Brain microvascular endothelial cell (primary cell): ENCODE data around the gene FBXO28.

Experiments
- DNase-seq: peaks from one replicate; pipeline ENCODE4 v3.0.0-alpha.2; 2020
- H3K27ac ChIP-seq: fragments of 250-450 bp; sonication (Bioruptor Pico); 2 replicates; pipeline ENCODE4 v1.5.1; 2020; ENCODE audit warnings: mild to moderate bottlenecking, moderate library complexity
- H3K27me3 ChIP-seq: fragments of 250-450 bp; sonication (Bioruptor Pico); replicated peaks from 2 replicates; pipeline ENCODE4 v1.5.1; 2020; ENCODE audit warnings: mild to moderate bottlenecking
- H3K36me3 ChIP-seq: fragments of 250-450 bp; sonication (Bioruptor Pico); replicated peaks from 2 replicates; pipeline ENCODE4 v1.5.1; 2020; ENCODE audit warnings: mild to moderate bottlenecking
- H3K4me3 ChIP-seq: 2 replicates; pipeline ENCODE4 v1.5.1; 2011; ENCODE audit warnings: low read depth, mild to moderate bottlenecking, control low read depth, low read length, moderate library complexity
- CTCF ChIP-seq: IDR thresholded peaks from 2 replicates; pipeline ENCODE4 v1.5.1; 2011; ENCODE audit warnings: low read depth, mild to moderate bottlenecking, moderate library complexity, low read length, control low read depth, inconsistent platforms; ENCODE audit errors: missing control alignments
- in situ Hi-C: cut with HindIII; loops from 2 replicates; pipeline ENCODE4 v1.10.0; 2017; ENCODE audit warnings: low sequenced_read_pairs, low pct_ligation_motif_present

FBXO28 gene

GRCh38 chr1:224159541-224159940 lies 45.6 kb downstream of the FBXO28 start:
- in situ Hi-C loops = no loop called here
- no peak overlapping the region for H3K4me3 ChIP-seq
- DNase-seq = no peak
- H3K36me3 ChIP-seq = peaks cover 17% of the 10 kb centered on the region
- no peak overlapping the region for H3K27ac ChIP-seq
- no peak for TF ChIP-seq CTCF
- H3K27me3 ChIP-seq = no peaks in the 10 kb centered on the region

GRCh38 chr1:224160171-224160682 lies 46.3 kb downstream of the FBXO28 start:
- in situ Hi-C loops = no loop called here
- H3K27me3 ChIP-seq = no peaks in the 10 kb centered on the region

DNA sequence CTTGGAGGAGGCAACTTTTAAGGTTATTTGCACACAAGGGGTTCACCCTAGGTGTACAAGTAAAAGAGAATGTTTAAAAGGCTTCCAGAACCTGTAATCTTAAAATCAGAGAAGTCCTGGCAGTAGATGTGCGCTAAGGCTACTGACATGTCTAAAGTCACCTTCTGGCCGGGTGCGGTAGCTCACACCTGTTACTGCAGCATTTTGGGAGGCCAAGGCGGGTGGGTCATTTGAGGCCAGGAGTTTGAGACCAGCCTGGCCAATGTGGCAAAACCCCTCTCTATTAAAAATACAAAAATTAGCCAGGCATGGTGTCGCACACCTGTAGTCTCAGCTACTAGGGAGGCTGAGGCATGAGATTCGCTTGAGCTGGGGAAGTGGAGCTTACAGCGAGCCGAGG lies 48.9 kb downstream of the FBXO28 start:
- peaks cover 10% of the 10 kb centered on the region for H3K36me3 ChIP-seq

More at GRCh38 chr1:224160171-224160682, 46.3 kb downstream of the FBXO28 start:
- no peak overlapping the region for H3K4me3 ChIP-seq
- DNase-seq = no peak
- H3K27ac ChIP-seq = no peak overlapping the region
- H3K36me3 ChIP-seq = peaks cover 17% of the 10 kb centered on the region
- TF ChIP-seq CTCF = no peak

DNA sequence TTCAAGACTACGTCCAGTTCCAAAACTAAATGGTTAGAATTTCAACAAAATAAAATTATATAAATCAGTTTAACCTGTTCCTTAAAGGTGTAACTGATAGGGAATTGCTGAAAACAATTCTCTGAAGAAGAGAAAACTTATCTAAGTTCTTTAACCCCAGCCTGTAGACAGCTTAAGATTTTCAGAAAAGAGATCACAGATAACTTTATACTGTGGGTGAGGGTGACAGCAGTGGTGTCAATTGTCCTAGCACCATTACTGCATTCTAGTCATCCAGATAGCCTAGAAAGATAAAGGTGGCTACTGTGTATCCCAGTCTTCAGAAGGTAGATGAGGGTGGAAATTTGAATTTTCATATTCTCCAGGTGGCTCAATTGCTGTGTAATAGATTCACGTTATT lies 49.4 kb downstream of the FBXO28 start:
- no peak for TF ChIP-seq CTCF
- in situ Hi-C loops = no loop called here
- Histone ChIP-seq H3K4me3 (no peak overlapping the region), H3K27ac (no peak overlapping the region), H3K36me3 (peaks cover 6% of the 10 kb centered on the region), H3K27me3 (no peaks in the 10 kb centered on the region)
- no peak for DNase-seq

More for the DNA sequence above, 48.9 kb downstream of the FBXO28 start:
- in situ Hi-C loops = no loop called here
- TF ChIP-seq CTCF = no peak
- DNase-seq = no peak
- no peak overlapping the region for H3K4me3 ChIP-seq
- H3K27ac ChIP-seq = no peak overlapping the region
- no peaks in the 10 kb centered on the region for H3K27me3 ChIP-seq

DNA sequence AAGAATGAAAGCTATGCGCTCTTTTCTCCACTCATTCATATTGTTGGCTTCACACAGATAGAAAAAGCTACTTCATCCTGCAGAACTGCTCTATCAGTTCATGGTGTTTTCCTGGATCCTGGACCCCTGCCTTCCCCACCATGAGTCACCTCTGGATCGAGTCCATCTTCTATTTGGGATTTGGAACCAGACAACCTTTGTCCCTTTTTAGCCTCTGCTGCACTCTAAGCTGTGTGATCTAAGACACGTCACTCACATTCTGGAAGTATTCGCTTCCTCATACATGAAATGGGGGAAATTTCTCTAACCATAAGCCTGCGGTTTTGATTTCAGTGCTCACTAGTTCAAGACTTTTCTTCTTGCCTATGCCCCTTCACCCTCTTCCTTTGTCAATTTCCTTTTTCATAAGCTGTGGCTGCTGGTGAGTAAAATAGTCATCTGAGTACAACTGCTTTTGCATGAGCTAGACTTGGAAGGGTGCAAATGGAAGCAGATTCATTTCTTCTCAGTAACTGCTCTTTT lies 55.0 kb downstream of the FBXO28 start:
- Histone ChIP-seq H3K27me3 (no peaks in the 10 kb centered on the region), H3K36me3 (no peaks in the 10 kb centered on the region), H3K4me3 (no peak overlapping the region), H3K27ac (peak overlapping the region; percentile 67)
- TF ChIP-seq CTCF = no peak
- DNase-seq = peak; percentile 91
- in situ Hi-C loops = no loop called here

DNA sequence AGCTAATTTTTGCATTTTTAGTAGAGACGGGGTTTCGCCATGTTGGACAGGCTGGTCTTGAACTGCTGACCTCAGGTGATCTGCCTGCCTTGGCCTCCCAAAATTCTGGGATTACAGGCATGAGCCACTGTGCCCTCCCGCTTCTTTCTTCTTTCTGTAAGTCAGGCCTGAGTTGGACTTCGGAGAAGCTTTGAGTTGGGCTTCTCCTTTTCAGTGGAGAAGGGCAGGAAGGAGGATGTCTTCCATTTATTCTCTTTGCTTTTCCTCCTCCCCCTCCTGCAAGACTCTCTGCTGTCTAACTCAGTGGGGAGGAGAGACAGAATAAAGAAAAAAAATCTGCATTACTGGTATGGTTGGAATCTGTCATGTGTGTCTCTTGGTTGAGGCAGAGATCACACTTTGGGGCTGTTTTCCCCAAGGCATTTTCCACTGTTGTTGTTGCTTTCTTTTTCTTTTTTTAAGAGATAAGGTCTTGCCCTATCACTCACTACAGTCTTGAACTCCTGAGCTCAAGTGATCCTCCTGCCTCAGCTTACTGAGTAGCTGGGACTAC lies 55.9 kb downstream of the FBXO28 start:
- DNase-seq = no peak
- no peak for TF ChIP-seq CTCF
- in situ Hi-C loops = no loop called here
- no peaks in the 10 kb centered on the region for H3K36me3 ChIP-seq
- no peaks in the 10 kb centered on the region for H3K27me3 ChIP-seq
- no peak overlapping the region for H3K4me3 ChIP-seq
- H3K27ac ChIP-seq = peak overlapping the region; percentile 67
